A549 (cell line): ENCODE results near the gene GGN. TPM values are rescaled to one million over a fixed set of nuclear protein-coding genes. Genes with fewer than 3 reads are reported as not detected.

Experiments
- ATAC-seq, 2 experiments: fragments of 200-7000 bp in 1 of 2; fragments of >200 bp in 1 of 2; cut with Nextera tagmentation in 1 of 2; cut with Tn5 transposase in 1 of 2; 3 replicates each; pipeline versions ENCODE4 v1.8.0 to v1.9.1; 2018 to 2020; ENCODE audit warnings: mild to moderate bottlenecking in 1 of 2, moderate library complexity in 1 of 2
- CTCF ChIA-PET: fragments of 300-600 bp; sonication (Branson Sonifier 250); formaldehyde crosslinking; extraction: SDS; loops from one replicate; lab custom pipeline; 2021; ENCODE audit warnings: antibody characterized with exemption, inconsistent platforms; lab: Yijun Ruan, JAX
- POLR2A ChIA-PET: fragments of 350-600 bp; formaldehyde crosslinking; extraction: SDS; loops from one replicate; lab custom pipeline; 2021; ENCODE audit warnings: antibody characterized with exemption, inconsistent platforms; lab: Yijun Ruan, JAX
- DNase-seq, 2 experiments: peaks; one replicate each; pipeline versions ENCODE4 v3.0.0 to v3.0.0-alpha.2; 2011 to 2016; ENCODE audit warnings: low read depth in 1 of 2, low spot score in 1 of 2
- FAIRE-seq: peaks from 2 replicates; lab custom pipeline; 2011; peaks lifted over from hg19 to GRCh38; lab: Jason Lieb, UNC
- H3K27ac ChIP-seq, 2 experiments: fragments of >200 bp; sonication (Bioruptor Twin); formaldehyde crosslinking; 3 replicates each; pipeline ENCODE4 v1.5.1; 2016 to 2017
- H3K4me1 ChIP-seq: fragments of >200 bp; sonication (Bioruptor Twin); formaldehyde crosslinking; 3 replicates; pipeline ENCODE4 v1.6.1; 2016
- H3K4me2 ChIP-seq: fragments of >200 bp; sonication (Bioruptor Twin); formaldehyde crosslinking; 3 replicates; pipeline ENCODE4 v1.6.1; 2016
- H3K4me3 ChIP-seq: fragments of >200 bp; sonication (Bioruptor Twin); formaldehyde crosslinking; 3 replicates; pipeline ENCODE4 v1.5.1; 2016
- H3K9me3 ChIP-seq: fragments of >200 bp; sonication (Bioruptor Twin); formaldehyde crosslinking; 3 replicates; pipeline ENCODE4 v1.6.1; 2016
- ATOH8 ChIP-seq: fragments of 250-450 bp; sonication (Bioruptor Pico); IDR thresholded peaks from 2 replicates; pipeline ENCODE4 v1.5.0; 2020; ENCODE audit warnings: low read depth, mild to moderate bottlenecking, moderate library complexity
- EHMT2 ChIP-seq: fragments of 200-600 bp; sonication (generic); IDR thresholded peaks from 2 replicates; pipeline ENCODE4 v1.6.1; 2016; ENCODE audit warnings: antibody characterized with exemption, low read depth, mild to moderate bottlenecking, moderate library complexity
- ELK1 ChIP-seq: fragments of 150-350 bp; IDR thresholded peaks from 2 replicates; pipeline ENCODE4 v1.6.1; 2014; ENCODE audit warnings: low read depth, mild to moderate bottlenecking, low read length
- EP300 ChIP-seq, 2 experiments: fragments of >200 bp; sonication (Bioruptor Twin); formaldehyde crosslinking; IDR thresholded peaks; 2 replicates in 1 of 2; 3 replicates in 1 of 2; pipeline ENCODE4 v1.6.1; 2016 to 2017
- ESRRA ChIP-seq: fragments of 150-350 bp; IDR thresholded peaks from 2 replicates; pipeline ENCODE4 v1.6.1; 2014; ENCODE audit warnings: mild to moderate bottlenecking, low read length, borderline replicate concordance
- FOSB ChIP-seq: fragments of 250-450 bp; sonication (Bioruptor Pico); IDR thresholded peaks from 2 replicates; pipeline ENCODE4 v1.5.0; 2020; ENCODE audit warnings: mild to moderate bottlenecking, moderate library complexity
- FOXS1 ChIP-seq: fragments of 250-450 bp; sonication (Bioruptor Pico); IDR thresholded peaks from 2 replicates; pipeline ENCODE4 v1.5.0; 2020; ENCODE audit warnings: mild to moderate bottlenecking, moderate library complexity
- HDAC2 ChIP-seq: fragments of 200-600 bp; sonication (generic); IDR thresholded peaks from 2 replicates; pipeline ENCODE4 v1.6.1; 2016
- HMGXB4 ChIP-seq: fragments of 250-450 bp; sonication (Bioruptor Pico); IDR thresholded peaks from 2 replicates; pipeline ENCODE4 v1.5.0; 2021; ENCODE audit warnings: mild to moderate bottlenecking, moderate library complexity, borderline replicate concordance
- NPAS2 ChIP-seq: fragments of 250-450 bp; sonication (Bioruptor Pico); IDR thresholded peaks from 2 replicates; pipeline ENCODE4 v1.8.0; 2022; ENCODE audit warnings: mild to moderate bottlenecking, moderate library complexity, borderline replicate concordance
- NR3C1 ChIP-seq: fragments of >200 bp; sonication (Bioruptor Twin); formaldehyde crosslinking; IDR thresholded peaks from 3 replicates; pipeline ENCODE4 v1.6.1; 2017
- PBX3 ChIP-seq: IDR thresholded peaks from 2 replicates; pipeline ENCODE4 v1.6.1; 2012
- PHF8 ChIP-seq: fragments of 200-600 bp; sonication (generic); IDR thresholded peaks from 2 replicates; pipeline ENCODE4 v1.6.1; 2016; ENCODE audit warnings: low read depth, mild to moderate bottlenecking, antibody characterized with exemption, moderate library complexity, borderline replicate concordance
- RARB ChIP-seq: fragments of 250-450 bp; sonication (Bioruptor Pico); IDR thresholded peaks from 2 replicates; pipeline ENCODE4 v1.8.0; 2021; ENCODE audit warnings: mild to moderate bottlenecking, moderate library complexity
- RCOR1 ChIP-seq: fragments of 150-350 bp; IDR thresholded peaks from 2 replicates; pipeline ENCODE4 v1.6.1; 2014; ENCODE audit warnings: antibody characterized with exemption, low read length, low read depth
- REST ChIP-seq: fragments of 200-600 bp; sonication (generic); IDR thresholded peaks from 2 replicates; pipeline ENCODE4 v1.6.1; 2016; ENCODE audit warnings: antibody characterized with exemption, mild to moderate bottlenecking, moderate library complexity
- RFX5 ChIP-seq: fragments of 450-650 bp; IDR thresholded peaks from 2 replicates; pipeline ENCODE4 v1.7.1; 2014; ENCODE audit warnings: antibody characterized with exemption, mild to moderate bottlenecking, moderate library complexity
- SMC3 ChIP-seq: fragments of >200 bp; sonication (Bioruptor Twin); formaldehyde crosslinking; IDR thresholded peaks from 3 replicates; pipeline ENCODE4 v1.6.1; 2018; ENCODE audit warnings: inconsistent platforms
- TP53 ChIP-seq: fragments of 250-450 bp; sonication (Bioruptor Pico); IDR thresholded peaks from 2 replicates; pipeline ENCODE4 v1.5.0; 2021; ENCODE audit warnings: mild to moderate bottlenecking, moderate library complexity
- ZC3H11A ChIP-seq: fragments of 450-650 bp; IDR thresholded peaks from 2 replicates; pipeline ENCODE4 v1.6.1; 2014; ENCODE audit warnings: antibody characterized with exemption, mild to moderate bottlenecking
- ZNF302 ChIP-seq: fragments of 250-450 bp; sonication (Bioruptor Pico); IDR thresholded peaks from 2 replicates; pipeline ENCODE4 v1.9.0; 2021; ENCODE audit warnings: inconsistent platforms, mild to moderate bottlenecking, moderate library complexity
- WGBS: methylation state at CpG from one replicate; pipeline ENCODE4 v1.1.6; 2017; ENCODE audit errors: missing lambda C conversion rate; 5-methylcytosine and 5-hydroxymethylcytosine counted together
- polyA plus RNA-seq, 4 experiments: library from polyadenylated mRNA; depleted of rRNA in 3 of 4; stranded (reverse); fragments of >200 nt; fragmentation: RNase III in 1 of 4; extraction: RNeasy Plus Mini Kit Qiagen cat#74134 plus additional on column Dnase treatment in 1 of 4; gene quantifications; 2 replicates in 3 of 4; 3 replicates in 1 of 4; pipeline ENCODE4 v1.2.3, GENCODE V29; 2011 to 2017

GGN gene
- polyA plus RNA-seq, 2 of the 4 experiments (the other 2 are of a cell fraction): 0.46 TPM; not detected in 1

DNA sequence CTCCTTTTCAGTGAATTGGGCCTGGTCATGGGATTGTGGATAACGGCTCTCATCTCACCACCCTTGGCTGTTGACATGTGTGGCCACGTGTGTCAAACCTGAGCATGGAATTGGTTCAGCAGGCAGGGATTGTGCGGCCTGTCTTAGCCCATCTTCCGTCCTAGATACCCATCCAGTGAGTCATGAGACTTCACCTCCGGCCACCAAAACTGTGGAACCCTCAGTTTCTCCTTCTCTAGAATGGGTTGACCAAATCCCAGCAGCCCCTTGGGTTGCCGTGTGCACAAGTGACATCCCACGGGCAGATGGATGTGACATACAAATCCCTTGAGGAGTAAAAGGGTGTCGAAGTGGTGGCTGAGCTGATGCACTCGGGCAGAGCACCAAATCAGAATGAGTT lies 6.7 kb downstream of the GGN start:
- DNase-seq (no peak), ATAC-seq (no peak), FAIRE-seq (no peak)
- CTCF ChIA-PET: interaction anchor here (0.7 to 4.9 kb wide), 12 partner anchors 11 to 479 kb away, joined by 3 to 61 read pairs (median 6); partner anchors contain the start of genes CATSPERG and FAM98C
- Histone ChIP-seq H3K4me2 (no peak overlapping the region), H3K4me1 (peaks cover 5% of the 10 kb centered on the region), H3K4me3 (no peak overlapping the region), H3K9me3 (no peaks in the 10 kb centered on the region), H3K27ac (no peak overlapping the region)
- TF ChIP-seq PBX3: no peak
- TF ChIP-seq REST: no peak
- no peak for TF ChIP-seq SMC3
- TF ChIP-seq PHF8: no peak
- WGBS: 92% methylated on average over 9 of the region's 9 CpGs
- POLR2A ChIA-PET: interaction anchor here (0.6 kb wide), 1 partner anchor 21 kb away, joined by 4 read pairs; no protein-coding TSS in a partner anchor

- 90% methylated on average over 10 of the region's 10 CpGs for WGBS
- CTCF ChIA-PET: interaction anchor here (0.7 to 7.3 kb wide), 7 partner anchors 10 to 473 kb away, joined by 3 to 67 read pairs (median 10); partner anchors contain the start of genes CATSPERG, FAM98C, GGN and SPRED3
- no peak for FAIRE-seq
Observed at GRCh38 chr19:38378866-38379265, 9.0 kb downstream of the GGN start.

More at GRCh38 chr19:38378866-38379265, 9.0 kb downstream of the GGN start:
- DNase-seq: no peak
- H3K4me2 ChIP-seq: no peak overlapping the region
- H3K9me3 ChIP-seq: no peaks in the 10 kb centered on the region
- no peak for TF ChIP-seq EP300 (IDR thresholded peaks at IDR 0.05)
- TF ChIP-seq HMGXB4 (CRISPR knock-in tag): no peak
- no peak for TF ChIP-seq RCOR1
- TF ChIP-seq ZNF302 (CRISPR knock-in tag): no peak
- TF ChIP-seq HDAC2: no peak
- TF ChIP-seq RFX5: no peak
- TF ChIP-seq FOSB: no peak
- TF ChIP-seq NPAS2 (CRISPR knock-in tag): no peak
- no peak for TF ChIP-seq ELK1
- TF ChIP-seq FOXS1: no peak
- TF ChIP-seq EHMT2: no peak
- TF ChIP-seq NR3C1: no peak
- TF ChIP-seq ESRRA: no peak
- TF ChIP-seq ZC3H11A: no peak
- TF ChIP-seq RARB: no peak
- no peak for TF ChIP-seq ATOH8 (CRISPR knock-in tag)
- TF ChIP-seq TP53 (CRISPR knock-in tag): no peak
- no peak overlapping the region for H3K27ac ChIP-seq
- no peak for ATAC-seq
- POLR2A ChIA-PET: interaction anchor here (2.8 kb wide), 1 partner anchor 9 kb away, joined by 9 read pairs; the partner anchor contains the start of gene GGN
- no peak overlapping the region for H3K4me3 ChIP-seq
- H3K4me1 ChIP-seq: peaks cover 15% of the 10 kb centered on the region
